CD4-positive, alpha-beta T cell treated with Interleukin-15 for 4 hours (primary cell): ENCODE measurements around the gene LGR4.

Experiments
- DNase-seq: peaks from one replicate; pipeline ENCODE4 v3.0.0-alpha.2; 2020; ENCODE audit warnings: low spot score

The LGR4 gene

GRCh38 chr11:27423125-27423524 lies 49.5 kb downstream of the LGR4 start:
- DNase-seq, result no peak

GRCh38 chr11:27421819-27422494 lies 50.6 kb downstream of the LGR4 start:
- DNase-seq, result no peak

GRCh38 chr11:27420722-27421572 lies 51.6 kb downstream of the LGR4 start:
- DNase-seq, result no peak

- no peak for DNase-seq
These were observed 52.4 kb downstream of the LGR4 start for GRCh38 chr11:27420217-27420616.

- DNase-seq, result no peak
These were observed 54.2 kb downstream of the LGR4 start for GRCh38 chr11:27418356-27418755.

GRCh38 chr11:27416568-27417176 lies 55.9 kb downstream of the LGR4 start:
- no peak for DNase-seq

GRCh38 chr11:27414644-27415043 lies 57.9 kb downstream of the LGR4 start:
- DNase-seq, result no peak

- DNase-seq, result no peak
These were observed 59.4 kb downstream of the LGR4 start for GRCh38 chr11:27413218-27413617.

GRCh38 chr11:27412192-27412691 lies 60.3 kb downstream of the LGR4 start:
- no peak for DNase-seq

GRCh38 chr11:27411328-27411727 lies 61.3 kb downstream of the LGR4 start:
- DNase-seq, result no peak

GRCh38 chr11:27410272-27410671 lies 62.3 kb downstream of the LGR4 start:
- no peak for DNase-seq

- DNase-seq, result no peak
These were observed 62.8 kb downstream of the LGR4 start for GRCh38 chr11:27409742-27410141.

- no peak for DNase-seq
These were observed 63.5 kb downstream of the LGR4 start for GRCh38 chr11:27409049-27409448.

- no peak for DNase-seq
These were observed 64.3 kb downstream of the LGR4 start for GRCh38 chr11:27408246-27408800.

GRCh38 chr11:27406498-27407354 lies 65.9 kb downstream of the LGR4 start:
- no peak for DNase-seq

GRCh38 chr11:27405134-27405533 lies 67.5 kb downstream of the LGR4 start:
- no peak for DNase-seq

- no peak for DNase-seq
These were observed 68.2 kb downstream of the LGR4 start for GRCh38 chr11:27404427-27404826.

GRCh38 chr11:27403195-27403594 lies 69.4 kb downstream of the LGR4 start:
- DNase-seq, result no peak

- DNase-seq, result no peak
These were observed 70.1 kb downstream of the LGR4 start for GRCh38 chr11:27402450-27402849.

- no peak for DNase-seq
These were observed 70.7 kb downstream of the LGR4 start for GRCh38 chr11:27401833-27402316.

GRCh38 chr11:27401280-27401832 lies 71.2 kb downstream of the LGR4 start:
- DNase-seq, result no peak
